Stimulated activated CD4-positive, alpha-beta T cell treated with anti-CD3 and anti-CD28 coated beads, TNF-alpha, amount 100 ng/mL, for 1 hour (primary cell): ENCODE results near the gene SREBF2.
"Not testable (repeated sequence)": the region's sequence is repeated elsewhere in the genome, so short reads cannot be mapped to it uniquely, and the experiment has no call there.

ENCODE experiments used
- DNase-seq, 3 donors: peaks; one replicate each; pipeline ENCODE4 v3.0.0-alpha.2; 2020; ENCODE audit warnings: low read depth in 3 of 3, low spot score in 1 of 3

SREBF2 gene

GRCh38 chr22:41940832-41941765 lies 108.2 kb downstream of the SREBF2 start:
- peak; percentile 70 to 81 (median 74) for DNase-seq

GRCh38 chr22:41943661-41944209 lies 110.8 kb downstream of the SREBF2 start:
- DNase-seq: no peak

DNA sequence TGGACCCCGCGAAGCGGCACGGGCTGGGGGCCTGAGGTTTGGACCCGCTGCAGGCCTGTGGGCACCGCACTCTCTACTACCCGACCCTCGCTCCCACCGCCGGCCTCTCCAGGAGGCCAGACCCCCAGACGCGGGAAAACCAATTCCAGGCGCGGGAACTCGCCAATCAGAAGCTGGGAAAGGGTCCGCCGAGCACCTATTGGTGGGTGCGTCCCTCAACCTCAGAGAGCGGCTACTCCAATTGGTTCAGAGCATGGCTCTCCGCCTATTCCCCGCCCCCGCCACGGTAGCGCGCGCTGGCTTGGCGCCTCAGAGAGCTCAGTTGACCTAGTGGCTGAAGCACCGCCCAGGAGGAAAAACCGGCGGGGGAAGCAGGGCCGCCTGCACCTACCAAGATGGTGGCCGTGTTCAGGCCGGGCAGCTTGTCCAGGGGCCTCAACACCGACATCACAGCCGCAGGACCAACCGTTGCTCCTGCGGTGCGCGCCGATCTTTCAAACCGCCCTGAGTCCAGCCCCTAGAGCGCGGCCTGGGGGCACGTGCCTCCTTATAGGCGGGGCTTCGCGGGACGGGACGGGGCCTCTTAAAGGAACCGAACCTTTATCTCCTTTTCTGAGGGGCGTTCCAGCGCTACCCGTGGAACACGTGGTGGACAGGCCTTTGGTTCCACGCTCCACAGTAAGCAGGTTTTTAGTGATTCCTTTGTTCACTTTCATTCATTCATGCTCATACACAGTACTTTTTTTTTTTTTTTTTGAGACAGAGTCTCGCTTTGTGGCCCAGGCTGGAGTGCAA lies 113.9 kb downstream of the SREBF2 start, which contains the start of gene CENPM:
CENPM (minus strand) TSS at position 524 of the 795 bp plus-strand sequence; CDS start at position 448, 76 bp downstream.
- peak; percentile 57 to 83 (median 62) for DNase-seq

- no peak for DNase-seq
Measured at GRCh38 chr22:41947424-41948080, 114.6 kb downstream of the SREBF2 start.

DNA sequence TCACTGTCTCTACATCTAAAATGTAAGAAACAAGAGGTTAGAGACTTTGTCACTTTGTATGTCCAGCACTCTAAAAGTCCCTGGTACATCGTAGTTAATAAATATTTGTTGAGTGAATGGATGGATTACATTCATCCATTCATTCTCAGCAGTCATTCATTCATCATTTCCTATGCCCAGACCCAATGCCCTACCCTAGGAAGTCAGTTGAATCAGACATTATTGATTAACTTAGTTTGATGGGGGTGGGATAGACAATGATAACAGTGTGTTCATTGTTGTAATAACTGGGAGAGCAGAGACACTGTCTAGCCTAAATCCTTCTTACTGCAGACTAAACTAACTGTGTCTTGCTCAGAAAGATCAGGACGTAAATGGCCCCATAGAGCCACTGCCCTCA lies 115.2 kb downstream of the SREBF2 start:
- no peak for DNase-seq

GRCh38 chr22:41948928-41949296 lies 116.0 kb downstream of the SREBF2 start:
- DNase-seq: not testable (repeated sequence)

GRCh38 chr22:41949297-41949965 lies 116.5 kb downstream of the SREBF2 start:
- no peak for DNase-seq

DNA sequence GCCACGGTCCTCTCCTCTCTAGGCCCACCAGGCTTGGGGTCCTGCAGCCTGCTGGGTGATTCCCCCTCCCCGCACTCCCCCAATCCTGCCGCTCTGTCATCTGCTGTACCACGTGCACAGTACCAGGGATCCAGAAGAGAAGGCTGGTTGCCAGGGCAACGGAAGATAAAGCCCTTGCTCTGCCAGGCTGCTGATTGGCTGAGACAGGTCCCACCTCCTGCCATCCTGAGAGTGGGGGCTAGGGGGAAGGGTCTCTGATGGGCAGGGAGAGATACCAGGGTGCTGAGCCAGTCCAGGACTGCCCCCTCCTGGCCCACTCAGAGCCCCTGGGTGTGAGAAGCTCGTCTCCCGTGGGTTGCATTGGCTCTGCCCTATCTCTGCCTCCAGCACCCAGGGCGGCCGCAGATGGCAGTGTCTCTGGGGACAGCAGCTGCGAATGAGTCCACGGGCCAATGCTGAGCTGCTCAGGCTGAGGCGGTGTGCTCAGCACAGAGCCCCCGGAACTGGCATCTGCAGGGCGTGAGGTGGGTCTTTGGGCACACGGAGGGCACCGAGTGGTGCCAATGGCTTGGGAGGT lies 119.1 kb downstream of the SREBF2 start, which contains the start of gene SMIM45:
SMIM45 (plus strand) TSS at position 253 of the 577 bp plus-strand sequence.
- DNase-seq: no peak

DNA sequence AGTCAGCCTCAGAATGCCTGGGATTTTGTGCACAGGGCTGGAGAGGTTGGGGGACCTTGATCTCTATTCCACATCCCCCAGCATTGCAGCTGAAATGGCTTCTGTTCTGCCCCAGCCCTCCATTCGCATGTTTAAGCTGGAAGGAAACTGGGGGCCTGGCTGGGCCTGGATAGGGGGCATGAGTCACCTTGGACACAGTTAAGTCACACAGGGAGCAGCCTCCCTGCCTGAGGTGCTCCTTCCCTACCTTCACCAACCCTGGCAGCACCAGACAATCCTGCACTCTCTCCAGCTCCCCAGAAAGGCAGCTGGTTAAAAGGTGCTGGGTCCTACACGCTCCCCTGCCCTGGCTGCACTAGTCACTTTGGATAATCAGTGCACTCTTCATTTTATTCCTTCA lies 119.8 kb downstream of the SREBF2 start:
- DNase-seq: no peak
